NCI-H146 treated with DMSO at 0.1 percent for 48 hours (cell line): Measurements from ENCODE around the gene SAP30.

Experiments
- DNase-seq: peaks from one replicate; lab custom pipeline; 2025; ENCODE audit not compliant: unreplicated experiment; lab: John Stamatoyannopoulos, UW

Gene SAP30

DNA sequence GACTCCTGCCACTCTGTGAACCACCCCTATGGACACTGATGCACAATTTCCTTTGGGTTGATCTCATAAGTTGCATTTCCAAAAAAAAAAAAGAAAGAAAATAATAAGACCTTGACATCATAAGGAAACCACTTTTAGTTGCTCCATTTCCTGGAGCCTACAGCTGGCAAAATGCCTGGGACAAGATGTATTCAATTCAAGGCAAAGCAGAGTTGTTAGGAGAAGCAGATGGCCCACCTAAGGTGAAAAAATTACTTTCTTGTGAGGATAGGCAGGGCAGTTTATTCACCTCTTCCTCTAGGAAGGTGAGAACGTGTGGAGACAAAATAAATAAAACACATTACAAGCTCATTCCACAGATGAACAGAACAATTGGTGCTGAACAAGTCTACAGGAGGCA is 42.3 kb downstream of the SAP30 start:
- no peak for DNase-seq

DNA sequence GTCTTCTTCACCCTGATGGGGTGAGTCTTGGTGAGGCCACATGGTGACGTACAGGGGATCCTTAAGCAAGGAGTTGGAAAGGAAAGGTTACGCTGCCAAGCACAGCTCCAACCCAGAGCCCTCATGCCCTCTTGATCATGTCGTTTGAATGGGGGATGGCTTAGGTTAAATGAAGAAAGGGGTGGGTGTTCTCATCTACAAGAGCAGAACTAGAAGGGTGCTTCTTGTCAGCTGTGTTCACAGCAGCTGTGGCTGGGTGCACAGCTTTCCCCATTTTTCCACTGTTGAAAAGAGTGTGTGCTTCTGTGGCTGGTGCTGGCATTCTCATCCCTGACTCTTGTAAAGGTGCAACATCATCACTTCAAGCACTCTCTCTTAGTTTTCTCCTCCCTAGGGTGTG is 43.7 kb downstream of the SAP30 start:
- DNase-seq = no peak

DNA sequence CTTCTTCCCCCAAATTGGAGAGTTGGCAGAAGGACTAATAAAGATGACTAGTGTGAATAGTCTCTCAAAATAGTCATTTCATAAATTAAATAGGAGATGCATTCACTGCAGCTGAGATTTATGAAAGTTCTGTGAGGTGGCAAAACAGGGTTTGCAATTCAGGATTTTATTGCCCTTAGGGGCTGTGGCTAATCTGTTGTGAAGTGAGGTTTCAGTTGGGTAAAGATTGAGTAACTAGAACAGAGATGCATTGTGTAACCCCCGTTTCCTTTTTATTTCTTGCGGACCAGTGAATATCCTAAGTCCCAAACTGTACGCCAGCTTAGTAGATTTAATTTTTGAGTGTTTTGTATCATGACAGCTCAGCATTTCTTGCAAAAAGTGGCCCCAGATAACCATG is 44.3 kb downstream of the SAP30 start:
- no peak for DNase-seq

DNA sequence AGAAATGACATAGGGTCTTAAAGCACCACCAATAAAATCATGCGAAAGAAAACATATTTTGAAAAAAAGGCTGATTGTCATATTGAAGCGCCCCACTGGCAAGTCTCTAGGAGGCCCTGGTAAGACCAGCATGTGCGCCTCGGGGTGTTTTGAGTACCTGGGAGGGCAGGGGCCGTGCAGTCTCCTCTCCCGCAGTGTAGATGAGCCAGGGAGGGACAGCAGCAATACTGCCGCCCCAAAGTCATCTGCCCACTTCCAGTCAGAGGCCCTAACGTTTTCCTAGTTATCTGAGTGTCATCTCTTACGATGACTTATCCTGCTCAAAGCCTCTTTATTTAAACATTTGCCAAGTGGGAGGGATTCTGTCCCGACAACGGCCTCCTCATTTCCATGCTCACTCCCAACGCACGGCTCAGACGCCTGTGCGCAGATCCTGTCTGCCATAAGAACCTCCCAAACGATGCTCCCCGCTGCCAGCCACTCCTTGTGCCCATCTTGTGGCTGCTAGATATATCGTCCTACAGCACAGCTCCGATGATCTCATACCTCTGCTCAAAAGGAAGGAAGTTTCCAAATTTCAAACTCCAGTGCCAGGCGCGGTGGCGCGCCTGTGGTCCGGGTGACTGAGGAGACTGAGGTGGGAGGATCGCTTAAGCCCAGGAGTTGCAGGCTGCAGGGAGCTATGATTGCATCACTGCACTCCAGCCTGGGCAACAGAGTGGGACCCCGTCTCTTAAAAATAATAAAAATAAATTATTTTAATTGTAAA is 45.3 kb downstream of the SAP30 start:
- DNase-seq = no peak

DNA sequence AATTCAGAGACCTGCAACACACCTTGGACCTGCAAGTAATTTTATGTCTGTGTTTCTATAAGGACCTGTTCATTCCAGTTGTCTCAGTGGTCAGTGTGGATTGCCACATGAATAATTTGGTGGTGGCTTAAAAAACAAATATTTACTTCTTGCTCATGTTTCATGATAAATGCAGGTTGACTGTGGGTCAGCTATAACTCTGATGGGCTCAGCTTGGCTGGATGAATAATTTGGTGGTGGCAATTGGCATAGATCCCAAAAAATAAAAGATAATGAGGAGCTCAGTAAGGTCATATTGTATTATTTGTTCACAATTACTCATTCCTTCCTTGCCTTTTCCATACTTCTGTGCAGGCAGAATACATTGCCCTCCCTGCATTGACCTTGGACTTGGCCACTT is 47.1 kb downstream of the SAP30 start:
- DNase-seq = no peak

DNA sequence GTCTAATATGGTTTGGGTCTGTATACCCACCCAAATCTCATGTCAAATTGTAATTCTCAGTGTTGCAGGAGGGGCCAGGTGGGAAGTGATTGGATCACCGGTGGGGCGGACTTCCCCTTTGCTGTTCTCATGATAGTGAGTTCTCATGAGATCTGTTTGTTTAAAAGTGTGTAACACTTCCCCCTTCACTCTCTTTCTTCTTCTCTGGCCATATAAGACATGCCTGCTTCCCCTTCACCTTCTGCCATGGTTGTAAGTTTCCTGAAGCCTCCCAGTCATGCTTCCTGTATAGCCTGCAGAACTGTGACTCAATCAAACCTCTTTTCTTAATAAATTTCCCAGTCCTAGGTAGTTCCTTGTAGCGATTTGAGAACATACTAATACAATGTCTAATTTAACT is 47.9 kb downstream of the SAP30 start:
- DNase-seq = no peak

DNA sequence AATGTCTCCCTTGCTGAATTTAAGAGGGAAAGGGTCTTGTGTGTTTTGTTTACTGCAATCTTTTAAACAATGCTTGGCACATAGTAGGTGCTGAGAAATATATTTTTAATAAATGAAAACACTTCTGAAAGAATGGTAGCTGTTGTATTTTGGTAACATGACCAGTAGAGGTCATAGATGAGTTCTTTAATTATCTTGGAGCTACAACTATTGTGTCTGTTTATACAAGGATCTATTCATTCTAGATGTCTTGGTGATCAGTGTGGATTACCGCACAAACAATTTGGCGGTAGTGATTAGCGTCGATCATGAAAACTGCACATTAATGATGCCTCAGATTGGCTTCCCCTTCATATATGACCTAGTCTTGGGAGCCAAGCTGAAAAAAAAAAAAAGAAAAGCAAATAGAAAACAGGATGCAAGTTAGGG is 49.6 kb downstream of the SAP30 start:
- DNase-seq = peak; percentile 28

DNA sequence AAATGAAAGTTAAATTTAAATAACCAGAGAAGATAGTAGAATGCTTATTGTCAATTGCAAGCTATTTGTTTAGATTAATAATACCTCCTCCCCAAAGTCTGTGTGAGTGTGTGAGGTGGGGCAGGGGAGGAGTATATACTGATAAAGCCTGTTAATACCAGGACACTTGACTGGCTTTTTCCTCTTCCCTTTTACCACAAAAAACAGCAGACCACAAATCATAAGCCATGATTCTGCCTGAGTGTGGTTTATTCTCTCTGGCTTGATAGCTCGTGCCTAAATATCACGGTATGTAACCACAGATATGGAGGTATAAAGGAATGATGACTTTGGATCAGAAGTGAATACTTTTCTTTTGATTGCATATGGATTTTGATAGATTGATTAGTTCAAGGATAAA is 50.0 kb downstream of the SAP30 start:
- no peak for DNase-seq

DNA sequence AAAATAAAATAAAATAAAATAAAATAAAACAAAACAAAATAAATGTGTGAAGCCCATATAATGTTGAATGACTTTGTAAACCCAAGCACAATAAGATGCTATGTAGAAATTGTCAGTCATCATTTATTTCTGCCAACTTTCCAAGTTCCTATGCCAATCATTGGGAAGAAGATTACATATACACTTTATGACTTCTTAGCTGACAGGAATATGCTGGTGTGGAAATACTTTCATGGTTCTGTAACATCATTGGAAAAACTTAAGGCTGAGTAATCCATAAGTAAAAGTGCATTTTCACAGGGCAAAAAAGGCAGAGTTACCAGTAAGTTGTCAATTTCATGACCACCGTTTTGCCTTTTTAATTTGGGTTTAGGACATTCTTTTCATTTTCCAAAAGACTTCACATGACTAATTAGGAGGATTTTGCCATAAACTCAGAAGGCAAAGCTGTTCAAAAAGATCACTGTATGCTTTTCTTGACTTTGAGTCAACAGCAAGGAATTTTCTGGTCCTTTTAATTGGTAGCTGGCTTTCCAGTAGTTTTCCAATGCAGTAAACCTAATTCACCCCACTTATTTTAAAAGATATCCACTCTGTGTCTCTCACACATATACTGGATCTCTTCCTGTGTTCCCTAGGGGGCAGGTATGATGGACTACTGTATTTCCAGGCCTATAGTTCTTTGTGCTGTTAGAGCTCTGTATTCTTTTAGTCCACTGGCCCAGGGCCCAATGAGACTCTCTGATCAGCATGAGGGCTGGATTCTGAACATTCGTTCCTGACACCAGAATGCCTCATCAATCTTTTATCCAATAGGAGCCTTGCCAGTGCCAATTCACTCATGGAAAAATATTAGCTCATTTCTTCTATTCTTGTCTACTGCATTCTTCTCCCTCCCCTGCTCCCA is 54.4 kb downstream of the SAP30 start:
- no peak for DNase-seq

DNA sequence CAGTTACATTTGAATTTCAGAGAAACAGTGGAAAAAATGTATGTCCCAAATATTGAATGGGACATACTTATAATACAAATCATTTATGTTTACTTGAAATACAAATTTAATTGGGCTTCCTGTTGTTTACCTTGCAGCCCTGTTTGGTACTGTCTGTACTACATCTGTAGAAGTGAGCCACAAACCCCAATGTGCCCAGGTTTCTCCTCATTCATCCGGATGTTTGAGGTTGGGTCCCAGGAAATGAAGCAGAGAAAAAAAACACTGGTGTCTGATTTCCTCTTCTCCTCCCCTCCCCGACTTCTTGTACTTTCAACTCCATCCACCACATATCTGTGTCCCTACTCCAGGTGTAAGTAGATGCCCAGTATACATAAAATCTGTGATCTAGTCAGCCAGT is 55.3 kb downstream of the SAP30 start:
- no peak for DNase-seq
